ENCODE measurements around the gene CRYGB.
A peak's percentile ranks its signal among the peaks of the same experiment; 100 is the strongest.

Gene CRYGB

GRCh38 chr2:208112969-208113368 lies 33.0 kb downstream of the CRYGB start:
- Histone ChIP-seq H3K27ac (ENCODE audit: extremely low read depth, low read depth, low read length) (peak overlapping the region; percentile 42), H3K9me3 (ENCODE audit: control insufficient read depth, insufficient read depth, low read depth, low read length) (no peaks in the 10 kb centered on the region), H3K36me3 (ENCODE audit: control insufficient read depth in 2 of 2, insufficient read depth in 1 of 2, low read length in 2 of 2) (no peaks in the 10 kb centered on the region), H3K4me1 (ENCODE audit: control insufficient read depth, insufficient read depth, low read length) (peaks cover 5% of the 10 kb centered on the region), H3K4me3 (ENCODE audit: low read depth, low read length) (no peak overlapping the region)
- POLR2A ChIA-PET, result no interaction called here
- CTCF ChIA-PET, result interaction anchor here (1.6 kb wide), 1 partner anchor 35 kb away, joined by 3 read pairs; no protein-coding TSS in a partner anchor
- no peak for TF ChIP-seq ZNF623 (tag by site-specific recombination; IDR thresholded peaks at IDR 0.05)
- peak; percentile 64; the same call in 1 of the 2 replicates for TF ChIP-seq ZNF843 (tag by site-specific recombination; IDR thresholded peaks at IDR 0.05)
- TF ChIP-seq ZBTB48 (tag by site-specific recombination; IDR thresholded peaks at IDR 0.05), result peak; percentile 93
- no peak for TF ChIP-seq BCL11B (tag by site-specific recombination; IDR thresholded peaks at IDR 0.05; ENCODE audit: low read depth)
- TF ChIP-seq ZNF302 (tag by site-specific recombination; IDR thresholded peaks at IDR 0.05; ENCODE audit: low read depth), result no peak
- TF ChIP-seq ZNF423 (tag by site-specific recombination; IDR thresholded peaks at IDR 0.05), result no peak
- peak; percentile 5; the same call in 1 of the 2 replicates for TF ChIP-seq PRDM6 (tag by site-specific recombination; IDR thresholded peaks at IDR 0.05)
- peak; percentile 23; the same call in 1 of the 2 replicates for TF ChIP-seq GFI1B (tag by site-specific recombination; IDR thresholded peaks at IDR 0.05)
- TF ChIP-seq ZNF18 (tag by site-specific recombination; IDR thresholded peaks at IDR 0.05), result peak; percentile 81
- no peak for TF ChIP-seq HOXC10 (CRISPR knock-in tag; IDR thresholded peaks at IDR 0.05)
- TF ChIP-seq ZNF2 (tag by site-specific recombination; IDR thresholded peaks at IDR 0.05), result 0 out of 2 replicates have a peak, but pooled peaks have one; percentile 22
- TF ChIP-seq ZNF785 (tag by site-specific recombination; IDR thresholded peaks at IDR 0.05), result no peak
- TF ChIP-seq PRDM2 (tag by site-specific recombination; IDR thresholded peaks at IDR 0.05; ENCODE audit: borderline replicate concordance), result no peak
- TF ChIP-seq ZNF701 (tag by site-specific recombination; IDR thresholded peaks at IDR 0.05), result no peak
- 0 out of 2 replicates have a peak, but pooled peaks have one; percentile 17 for TF ChIP-seq IKZF3 (tag by site-specific recombination; IDR thresholded peaks at IDR 0.05)
- TF ChIP-seq ZNF214 (tag by site-specific recombination; IDR thresholded peaks at IDR 0.05; ENCODE audit: borderline replicate concordance), result no peak
- TF ChIP-seq ZNF692 (tag by site-specific recombination; IDR thresholded peaks at IDR 0.05), result peak; percentile 83
- TF ChIP-seq ZNF600 (tag by site-specific recombination; IDR thresholded peaks at IDR 0.05), result no peak
- 0 out of 2 replicates have a peak, but pooled peaks have one; percentile 5 for TF ChIP-seq ZBTB20 (tag by site-specific recombination; IDR thresholded peaks at IDR 0.05)
- TF ChIP-seq ZXDB (tag by site-specific recombination; IDR thresholded peaks at IDR 0.05), result peak; percentile 77
- TF ChIP-seq ZNF280D (tag by site-specific recombination; IDR thresholded peaks at IDR 0.05), result no peak
- peak; percentile 56; the same call in 1 of the 2 replicates for TF ChIP-seq KLF8 (tag by site-specific recombination; IDR thresholded peaks at IDR 0.05)
- peak; percentile 28; the same call in 1 of the 2 replicates for TF ChIP-seq ZBTB44 (tag by site-specific recombination; IDR thresholded peaks at IDR 0.05)

Measured in HEK293 (cell line).